Mesenchymal stem cell (in vitro differentiated cells and primary cell): Measurements from ENCODE around the gene EPC2.
A peak's percentile ranks its signal among the peaks of the same experiment; 100 is the strongest.

ENCODE experiments used
- DNase-seq: peaks from one replicate; pipeline ENCODE4 v3.0.0-alpha.2; 2013
- H2AFZ ChIP-seq: one replicate; pipeline ENCODE4 v1.6.1; 2013; ENCODE audit warnings: low read depth, mild to moderate bottlenecking, control low read depth, inconsistent platforms, low read length, moderate library complexity
- H2AK5ac ChIP-seq: 2 replicates; pipeline ENCODE4 v1.6.1; 2013; ENCODE audit warnings: low read length, moderate library complexity, mild to moderate bottlenecking, inconsistent platforms; ENCODE audit not compliant: severe bottlenecking
- H2BK120ac ChIP-seq: one replicate; pipeline ENCODE4 v1.6.1; 2013; ENCODE audit warnings: low read depth, mild to moderate bottlenecking, inconsistent platforms, low read length, moderate library complexity
- H2BK12ac ChIP-seq, 2 experiments: one replicate each; pipeline ENCODE4 v1.6.1; 2013; ENCODE audit warnings: inconsistent platforms in 2 of 2, low read length in 2 of 2, mild to moderate bottlenecking in 2 of 2, moderate library complexity in 2 of 2, control low read depth in 1 of 2
- H2BK15ac ChIP-seq: one replicate; pipeline ENCODE4 v1.6.1; 2013; ENCODE audit warnings: mild to moderate bottlenecking, low read depth, inconsistent platforms; ENCODE audit not compliant: poor library complexity, severe bottlenecking
- H2BK5ac ChIP-seq: 2 replicates; pipeline ENCODE4 v1.6.1; 2013; ENCODE audit warnings: low read depth, mild to moderate bottlenecking, low read length, control low read depth, inconsistent platforms; ENCODE audit not compliant: poor library complexity, severe bottlenecking
- H3K14ac ChIP-seq, 2 experiments: one replicate each; pipeline ENCODE4 v1.6.1; 2013; ENCODE audit warnings: inconsistent platforms in 2 of 2, low read length in 2 of 2, control low read depth in 1 of 2, mild to moderate bottlenecking in 1 of 2, moderate library complexity in 1 of 2
- H3K18ac ChIP-seq, 2 experiments: one replicate each; pipeline ENCODE4 v1.6.1; 2013; ENCODE audit warnings: inconsistent platforms in 2 of 2, low read length in 2 of 2, control low read depth in 1 of 2, low read depth in 1 of 2, mild to moderate bottlenecking in 1 of 2
- H3K23ac ChIP-seq, 2 experiments: one replicate each; pipeline ENCODE4 v1.6.1; 2013; ENCODE audit warnings: inconsistent platforms in 2 of 2, low read length in 2 of 2, mild to moderate bottlenecking in 2 of 2, moderate library complexity in 2 of 2, control low read depth in 1 of 2
- H3K27ac ChIP-seq: 2 replicates; pipeline ENCODE4 v1.5.1; 2013; ENCODE audit warnings: mild to moderate bottlenecking, moderate library complexity, low read length, control low read depth, inconsistent platforms; ENCODE audit not compliant: poor library complexity, severe bottlenecking
- H3K27me3 ChIP-seq, 2 experiments: 2 replicates each; pipeline versions ENCODE4 v1.6.1 to v1.7.0; 2013; ENCODE audit warnings: low read length in 2 of 2, mild to moderate bottlenecking in 2 of 2, moderate library complexity in 2 of 2, control low read depth in 1 of 2, inconsistent platforms in 1 of 2; ENCODE audit not compliant: control insufficient read depth in 1 of 2, insufficient read depth in 1 of 2
- H3K36me3 ChIP-seq, 2 experiments: 2 replicates each; pipeline versions ENCODE4 v1.6.1 to v1.7.0; 2013; ENCODE audit warnings: low read length in 2 of 2, control low read depth in 1 of 2, inconsistent platforms in 1 of 2, low read depth in 1 of 2, mild to moderate bottlenecking in 1 of 2; ENCODE audit not compliant: insufficient read depth in 2 of 2, control insufficient read depth in 1 of 2
- H3K4ac ChIP-seq, 2 experiments: one replicate each; pipeline ENCODE4 v1.6.1; 2013; ENCODE audit warnings: inconsistent platforms in 2 of 2, low read length in 2 of 2, mild to moderate bottlenecking in 2 of 2, moderate library complexity in 2 of 2, control low read depth in 1 of 2, low read depth in 1 of 2
- H3K4me1 ChIP-seq: 2 replicates; pipeline ENCODE4 v1.6.1; 2013; ENCODE audit warnings: low read depth, low read length, control low read depth; ENCODE audit not compliant: control insufficient read depth, insufficient read depth
- H3K4me2 ChIP-seq: 2 replicates; pipeline ENCODE4 v1.6.1; 2013; ENCODE audit warnings: low read length, mild to moderate bottlenecking, inconsistent platforms; ENCODE audit not compliant: poor library complexity, severe bottlenecking
- H3K4me3 ChIP-seq, 2 experiments: 2 replicates each; pipeline versions ENCODE4 v1.5.1 to v1.7.0; 2013; ENCODE audit warnings: low read length in 2 of 2, mild to moderate bottlenecking in 2 of 2, control low read depth in 1 of 2, low read depth in 1 of 2; ENCODE audit not compliant: insufficient read depth in 1 of 2
- H3K79me1 ChIP-seq: replicated peaks from 2 replicates; pipeline ENCODE4 v1.6.1; 2013; ENCODE audit warnings: mild to moderate bottlenecking, control low read depth, low read length, inconsistent platforms; ENCODE audit not compliant: poor library complexity, severe bottlenecking
- H3K9ac ChIP-seq: 2 replicates; pipeline ENCODE4 v1.7.0; 2013; ENCODE audit warnings: mild to moderate bottlenecking, low read length, moderate library complexity
- H3K9me3 ChIP-seq: 2 replicates; pipeline ENCODE4 v1.7.0; 2013; ENCODE audit warnings: mild to moderate bottlenecking, low read length; ENCODE audit not compliant: control insufficient read depth
- H4K8ac ChIP-seq: one replicate; pipeline ENCODE4 v1.6.1; 2013; ENCODE audit warnings: inconsistent platforms, mild to moderate bottlenecking, low read length, moderate library complexity
- H4K91ac ChIP-seq: one replicate; pipeline ENCODE4 v1.6.1; 2013; ENCODE audit warnings: mild to moderate bottlenecking, low read length, inconsistent platforms
- WGBS: methylation state at CpG from one replicate; pipeline ENCODE4 v1.1.7; 2013; ENCODE audit warnings: mixed read lengths; 5-methylcytosine and 5-hydroxymethylcytosine counted together

EPC2 gene

GRCh38 chr2:148716378-148716920 is 71.9 kb downstream of the EPC2 start:
- 70% methylated on average over 1 of the region's 2 CpGs for WGBS
- Histone ChIP-seq H2BK15ac (no peak overlapping the region), H2BK5ac (no peak overlapping the region), H3K9ac (no peak overlapping the region), H3K23ac (no peak overlapping the region), H3K79me1 (peaks cover 25% of the 10 kb centered on the region), H2AFZ (no peak overlapping the region), H3K27ac (no peak overlapping the region), H2AK5ac (no peak overlapping the region), H3K4me1 (peaks cover 6% of the 10 kb centered on the region), H3K18ac (no peak overlapping the region), H3K27me3 (no peaks in the 10 kb centered on the region), H4K8ac (no peak overlapping the region), H3K9me3 (no peaks in the 10 kb centered on the region), H4K91ac (no peak overlapping the region), H3K4me2 (no peak overlapping the region), H3K4me3 (no peak overlapping the region), H3K4ac (no peak overlapping the region), H3K14ac (no peak overlapping the region), H3K36me3 (peaks cover 0 to 13% of the 10 kb centered on the region in 2 experiments), H2BK12ac (no peak overlapping the region), H2BK120ac (no peak overlapping the region)
- DNase-seq = no peak

DNA sequence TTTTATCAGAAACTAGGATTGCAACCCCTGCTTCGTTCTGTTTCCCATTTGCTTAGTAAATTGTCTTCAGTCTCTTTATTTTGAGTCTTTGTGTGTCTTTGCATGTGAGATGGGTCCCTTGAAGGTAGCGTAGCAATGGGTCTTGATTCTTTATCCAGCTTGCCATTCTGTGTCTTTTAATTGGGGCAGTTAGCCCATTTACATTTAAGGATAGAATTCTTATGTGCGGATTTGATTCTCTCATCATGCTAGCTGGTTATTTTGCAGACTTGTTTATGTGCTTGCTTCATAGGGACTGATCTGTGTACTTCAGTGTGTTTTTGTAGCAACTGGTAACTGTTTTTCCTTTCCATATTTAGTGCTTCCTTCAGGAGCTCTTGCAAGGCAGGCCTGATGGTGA is 73.5 kb downstream of the EPC2 start:
- DNase-seq = no peak
- Histone ChIP-seq H2BK15ac (no peak overlapping the region), H3K79me1 (peaks cover 21% of the 10 kb centered on the region), H4K8ac (no peak overlapping the region), H3K4ac (no peak overlapping the region), H3K27me3 (no peaks in the 10 kb centered on the region), H2BK120ac (no peak overlapping the region), H3K36me3 (peaks cover 0 to 13% of the 10 kb centered on the region in 2 experiments), H3K27ac (no peak overlapping the region), H3K9me3 (no peaks in the 10 kb centered on the region), H3K4me1 (peaks cover 6% of the 10 kb centered on the region), H4K91ac (no peak overlapping the region), H2BK12ac (no peak overlapping the region), H3K23ac (no peak overlapping the region), H3K9ac (no peak overlapping the region), H2BK5ac (no peak overlapping the region), H3K4me2 (no peak overlapping the region), H2AK5ac (no peak overlapping the region), H3K4me3 (no peak overlapping the region), H3K18ac (no peak overlapping the region), H2AFZ (no peak overlapping the region), H3K14ac (no peak overlapping the region)
- 74% methylated on average over 3 of the region's 3 CpGs for WGBS

- no peak overlapping the region for H3K4ac ChIP-seq
- H3K18ac ChIP-seq = no peak overlapping the region
- no peak overlapping the region for H4K91ac ChIP-seq
- H3K27ac ChIP-seq = no peak overlapping the region
- H3K4me2 ChIP-seq = no peak overlapping the region
- H3K36me3 ChIP-seq = peaks cover 0 to 13% of the 10 kb centered on the region in 2 experiments
- no peak overlapping the region for H4K8ac ChIP-seq
- H3K4me3 ChIP-seq = no peak overlapping the region
- no peak overlapping the region for H2BK5ac ChIP-seq
- H3K79me1 ChIP-seq = peaks cover 24% of the 10 kb centered on the region
- H3K9me3 ChIP-seq = no peaks in the 10 kb centered on the region
- H3K27me3 ChIP-seq = no peaks in the 10 kb centered on the region
- no peak overlapping the region for H3K23ac ChIP-seq
- H2BK12ac ChIP-seq = no peak overlapping the region
- H3K4me1 ChIP-seq = peaks cover 6% of the 10 kb centered on the region
- no peak for DNase-seq
- no peak overlapping the region for H3K14ac ChIP-seq
- H2BK120ac ChIP-seq = no peak overlapping the region
- H2AFZ ChIP-seq = no peak overlapping the region
- no peak overlapping the region for H3K9ac ChIP-seq
- 91% methylated on average over 5 of the region's 6 CpGs for WGBS
- no peak overlapping the region for H2BK15ac ChIP-seq
- H2AK5ac ChIP-seq = no peak overlapping the region
Measured at GRCh38 chr2:148719195-148719749, 74.7 kb downstream of the EPC2 start.

GRCh38 chr2:148719941-148720436 is 75.4 kb downstream of the EPC2 start:
- no peak overlapping the region for H2BK12ac ChIP-seq
- no peak overlapping the region for H2BK5ac ChIP-seq
- no peak overlapping the region for H2AK5ac ChIP-seq
- DNase-seq = no peak
- H3K27ac ChIP-seq = no peak overlapping the region
- H2AFZ ChIP-seq = no peak overlapping the region
- H4K8ac ChIP-seq = no peak overlapping the region
- peak overlapping the region in 1 of 2 experiments; percentile 75 for H3K4me3 ChIP-seq
- no peak overlapping the region for H2BK120ac ChIP-seq
- no peak overlapping the region for H3K4me2 ChIP-seq
- WGBS = 74% methylated on average over 2 of the region's 2 CpGs
- peaks cover 6% of the 10 kb centered on the region for H3K4me1 ChIP-seq
- H3K18ac ChIP-seq = peak overlapping the region in 1 of 2 experiments; percentile 64
- no peak overlapping the region for H3K4ac ChIP-seq
- no peak overlapping the region for H3K23ac ChIP-seq
- peaks cover 0 to 13% of the 10 kb centered on the region in 2 experiments for H3K36me3 ChIP-seq
- peaks cover 24% of the 10 kb centered on the region for H3K79me1 ChIP-seq
- no peaks in the 10 kb centered on the region for H3K27me3 ChIP-seq
- H3K14ac ChIP-seq = no peak overlapping the region
- H3K9ac ChIP-seq = peak overlapping the region; percentile 82
- peak overlapping the region; percentile 34 for H4K91ac ChIP-seq
- no peaks in the 10 kb centered on the region for H3K9me3 ChIP-seq
- H2BK15ac ChIP-seq = no peak overlapping the region
